Measurements from ENCODE around the gene SRSF10. TPM values are rescaled to one million over a fixed set of nuclear protein-coding genes. Genes with fewer than 3 reads are reported as not detected.

The SRSF10 gene
- total RNA-seq, 1 donor from 2014 or later = 92.4 TPM

DNA sequence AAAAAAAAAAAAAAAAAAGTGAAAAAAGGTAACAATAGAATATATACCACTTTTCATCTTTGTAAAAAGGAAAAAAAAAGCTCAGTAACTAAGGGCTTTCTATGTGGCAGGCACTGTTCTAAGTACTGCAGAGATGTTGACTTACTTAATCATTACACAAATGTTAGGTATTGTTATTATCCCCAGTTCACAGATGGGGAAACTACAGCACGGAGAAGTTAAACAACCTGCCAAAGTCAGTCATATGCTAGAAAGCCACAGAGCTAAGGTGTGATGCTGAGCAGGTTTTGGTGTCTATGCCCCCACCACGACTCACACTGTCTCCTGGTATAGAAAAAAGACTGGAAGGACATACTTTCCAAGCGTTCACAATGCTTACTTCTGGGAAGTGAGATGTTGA is 27.1 kb downstream of the SRSF10 start:
- Mint-ChIP-seq H3K4me1 (ENCODE audit: low read depth, unreplicated experiment) (peaks cover 26% of the 10 kb centered on the region), H3K4me3 (ENCODE audit: unreplicated experiment) (no peak overlapping the region), H3K27me3 (ENCODE audit: low read depth, unreplicated experiment) (no peaks in the 10 kb centered on the region), H3K9me3 (ENCODE audit: unreplicated experiment) (no peaks in the 10 kb centered on the region), H3K36me3 (ENCODE audit: low read depth, unreplicated experiment) (no peaks in the 10 kb centered on the region), H3K27ac (ENCODE audit: unreplicated experiment) (no peak overlapping the region)
- no peak overlapping the region for H3K4me3 ChIP-seq (ENCODE audit: insufficient read depth, low read depth, low read length)
- no peaks in the 10 kb centered on the region for H3K27me3 ChIP-seq (ENCODE audit: insufficient read depth, low read length)
- no peaks in the 10 kb centered on the region for H3K79me2 ChIP-seq (ENCODE audit: insufficient read depth, low read length)
- FAIRE-seq (no peak), DNase-seq (ENCODE audit: low read depth) (no peak)
- peaks cover 21% of the 10 kb centered on the region for H3K4me1 ChIP-seq (ENCODE audit: insufficient read depth, low read length)
- H3K9me3 ChIP-seq (ENCODE audit: insufficient read depth, low read depth, low read length) = no peaks in the 10 kb centered on the region
- no peak overlapping the region for H2AFZ ChIP-seq (ENCODE audit: low read depth, low read length)
- no peaks in the 10 kb centered on the region for H3K36me3 ChIP-seq (ENCODE audit: insufficient read depth, low read length)
- no peak overlapping the region for H3K4me2 ChIP-seq (ENCODE audit: low read length)
- TF ChIP-seq, protein P1, sequence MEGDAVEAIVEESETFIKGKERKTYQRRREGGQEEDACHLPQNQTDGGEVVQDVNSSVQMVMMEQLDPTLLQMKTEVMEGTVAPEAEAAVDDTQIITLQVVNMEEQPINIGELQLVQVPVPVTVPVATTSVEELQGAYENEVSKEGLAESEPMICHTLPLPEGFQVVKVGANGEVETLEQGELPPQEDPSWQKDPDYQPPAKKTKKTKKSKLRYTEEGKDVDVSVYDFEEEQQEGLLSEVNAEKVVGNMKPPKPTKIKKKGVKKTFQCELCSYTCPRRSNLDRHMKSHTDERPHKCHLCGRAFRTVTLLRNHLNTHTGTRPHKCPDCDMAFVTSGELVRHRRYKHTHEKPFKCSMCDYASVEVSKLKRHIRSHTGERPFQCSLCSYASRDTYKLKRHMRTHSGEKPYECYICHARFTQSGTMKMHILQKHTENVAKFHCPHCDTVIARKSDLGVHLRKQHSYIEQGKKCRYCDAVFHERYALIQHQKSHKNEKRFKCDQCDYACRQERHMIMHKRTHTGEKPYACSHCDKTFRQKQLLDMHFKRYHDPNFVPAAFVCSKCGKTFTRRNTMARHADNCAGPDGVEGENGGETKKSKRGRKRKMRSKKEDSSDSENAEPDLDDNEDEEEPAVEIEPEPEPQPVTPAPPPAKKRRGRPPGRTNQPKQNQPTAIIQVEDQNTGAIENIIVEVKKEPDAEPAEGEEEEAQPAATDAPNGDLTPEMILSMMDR (IDR thresholded peaks at IDR 0.05; ENCODE audit: insufficient read depth, low read depth, low read length) = no peak
- no peak for TF ChIP-seq EZH2 (IDR thresholded peaks at IDR 0.05; ENCODE audit: insufficient read depth, low read length)
- no peak overlapping the region for H3K27ac ChIP-seq (ENCODE audit: low read depth, low read length)
- no peak overlapping the region for H3K9ac ChIP-seq (ENCODE audit: low read length)
- H4K20me1 ChIP-seq (ENCODE audit: insufficient read depth, low read length) = no peaks in the 10 kb centered on the region

DNA sequence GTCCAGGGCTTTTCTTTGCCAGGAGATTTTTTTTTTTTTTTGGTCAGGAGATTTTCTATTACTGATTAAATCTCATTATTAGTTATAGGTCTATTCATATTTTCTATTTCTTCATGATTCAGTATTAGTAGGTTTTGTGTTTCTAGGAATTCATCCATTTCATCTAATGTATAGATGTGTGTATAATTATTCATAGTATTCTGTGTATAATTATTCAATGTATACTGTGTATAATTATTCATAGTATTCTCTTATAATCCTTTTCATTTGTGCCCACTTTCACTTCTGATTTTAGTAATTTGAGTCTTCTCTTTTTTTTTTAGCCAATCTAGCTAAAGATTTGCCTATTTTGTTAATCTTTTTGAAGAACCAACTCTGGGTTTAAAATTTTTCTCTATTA is 32.8 kb downstream of the SRSF10 start:
- FAIRE-seq = no peak
- no peak for DNase-seq (ENCODE audit: low read depth)
- Histone ChIP-seq H3K4me2 (ENCODE audit: low read length) (no peak overlapping the region), H3K27me3 (ENCODE audit: insufficient read depth, low read length) (peaks cover 3% of the 10 kb centered on the region), H3K4me1 (ENCODE audit: insufficient read depth, low read length) (peaks cover 11% of the 10 kb centered on the region), H4K20me1 (ENCODE audit: insufficient read depth, low read length) (no peaks in the 10 kb centered on the region), H3K9ac (ENCODE audit: low read length) (no peak overlapping the region), H3K79me2 (ENCODE audit: insufficient read depth, low read length) (no peaks in the 10 kb centered on the region), H3K36me3 (ENCODE audit: insufficient read depth, low read length) (no peaks in the 10 kb centered on the region), H3K4me3 (ENCODE audit: insufficient read depth, low read depth, low read length) (no peak overlapping the region), H3K27ac (ENCODE audit: low read depth, low read length) (no peak overlapping the region), H3K9me3 (ENCODE audit: insufficient read depth, low read depth, low read length) (no peaks in the 10 kb centered on the region), H2AFZ (ENCODE audit: low read depth, low read length) (no peak overlapping the region)
- Mint-ChIP-seq H3K27me3 (ENCODE audit: low read depth, unreplicated experiment) (no peaks in the 10 kb centered on the region), H3K9me3 (ENCODE audit: unreplicated experiment) (peaks cover 8% of the 10 kb centered on the region), H3K36me3 (ENCODE audit: low read depth, unreplicated experiment) (no peaks in the 10 kb centered on the region), H3K4me3 (ENCODE audit: unreplicated experiment) (no peak overlapping the region), H3K27ac (ENCODE audit: unreplicated experiment) (no peak overlapping the region), H3K4me1 (ENCODE audit: low read depth, unreplicated experiment) (peaks cover 9% of the 10 kb centered on the region)
- TF ChIP-seq EZH2 (IDR thresholded peaks at IDR 0.05; ENCODE audit: insufficient read depth, low read length) = no peak
- TF ChIP-seq, protein P1 (IDR thresholded peaks at IDR 0.05; ENCODE audit: insufficient read depth, low read depth, low read length) = no peak

DNA sequence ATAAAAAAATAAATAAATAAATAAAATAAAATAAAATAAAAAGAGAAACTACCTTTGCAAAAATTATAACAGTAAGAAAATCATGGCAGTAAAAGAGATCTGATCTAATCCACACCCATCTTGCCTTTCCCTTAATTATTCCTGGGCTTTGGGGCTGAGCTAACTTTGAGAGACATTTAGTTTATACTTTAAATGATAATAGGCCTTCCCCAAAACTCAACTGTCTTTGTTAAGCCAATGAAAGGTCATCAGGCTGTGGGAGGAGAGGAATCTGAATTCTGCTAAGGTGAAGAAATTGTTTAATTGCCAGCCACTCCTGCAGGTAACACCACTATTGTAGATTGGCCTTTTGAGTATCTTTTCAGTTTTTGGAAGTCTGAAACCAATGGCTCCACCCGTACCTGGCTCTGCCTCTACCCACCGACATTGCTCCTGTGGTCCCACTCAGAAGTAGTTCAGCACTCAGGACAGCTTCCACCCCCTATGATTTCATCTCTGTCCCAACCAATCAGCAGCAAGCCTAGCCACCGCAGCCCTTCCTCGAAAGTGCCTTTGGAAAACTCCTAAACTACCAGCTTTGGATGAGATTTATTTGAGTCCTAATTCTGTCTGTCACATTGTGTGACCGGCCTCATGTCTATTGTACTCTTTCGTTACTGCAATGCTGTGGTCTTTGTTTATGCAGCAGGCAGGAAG is 43.5 kb downstream of the SRSF10 start:
- no peaks in the 10 kb centered on the region for H3K36me3 Mint-ChIP-seq (ENCODE audit: low read depth, unreplicated experiment)
- Histone ChIP-seq H4K20me1 (ENCODE audit: insufficient read depth, low read length) (no peaks in the 10 kb centered on the region), H3K27ac (ENCODE audit: low read depth, low read length) (no peak overlapping the region), H3K4me3 (ENCODE audit: insufficient read depth, low read depth, low read length) (no peak overlapping the region), H3K4me2 (ENCODE audit: low read length) (no peak overlapping the region), H3K27me3 (ENCODE audit: insufficient read depth, low read length) (no peaks in the 10 kb centered on the region), H2AFZ (ENCODE audit: low read depth, low read length) (no peak overlapping the region), H3K4me1 (ENCODE audit: insufficient read depth, low read length) (no peaks in the 10 kb centered on the region), H3K79me2 (ENCODE audit: insufficient read depth, low read length) (no peaks in the 10 kb centered on the region), H3K9ac (ENCODE audit: low read length) (no peak overlapping the region), H3K9me3 (ENCODE audit: insufficient read depth, low read depth, low read length) (no peaks in the 10 kb centered on the region), H3K36me3 (ENCODE audit: insufficient read depth, low read length) (no peaks in the 10 kb centered on the region)
- FAIRE-seq (no peak), DNase-seq (ENCODE audit: low read depth) (no peak)
- no peaks in the 10 kb centered on the region for H3K27me3 Mint-ChIP-seq (ENCODE audit: low read depth, unreplicated experiment)
- H3K4me1 Mint-ChIP-seq (ENCODE audit: low read depth, unreplicated experiment) = peaks cover under 1% of the 10 kb centered on the region
- no peaks in the 10 kb centered on the region for H3K9me3 Mint-ChIP-seq (ENCODE audit: unreplicated experiment)
- H3K4me3 Mint-ChIP-seq (ENCODE audit: unreplicated experiment) = no peak overlapping the region
- H3K27ac Mint-ChIP-seq (ENCODE audit: unreplicated experiment) = no peak overlapping the region
- TF ChIP-seq, protein P1 (IDR thresholded peaks at IDR 0.05; ENCODE audit: insufficient read depth, low read depth, low read length) = no peak
- TF ChIP-seq EZH2 (IDR thresholded peaks at IDR 0.05; ENCODE audit: insufficient read depth, low read length) = no peak
